Measurements from ENCODE around the gene ZCCHC2. TPM values are rescaled to one million over a fixed set of nuclear protein-coding genes. Genes with fewer than 3 reads are reported as not detected.

Gene ZCCHC2
- total and polyA plus RNA-seq, 2 of the 8 experiments (the other 6 are each of a cell fraction or from before 2014, with no cell fraction given): 13.5 to 18.6 TPM

GRCh38 chr18:62537042-62537894, 14.4 kb downstream of the ZCCHC2 start:
- no peaks in the 10 kb centered on the region for H3K9me3 ChIP-seq (ENCODE audit: insufficient read depth in 2 of 2, low read depth in 1 of 2, low read length in 1 of 2)
- WGBS, 2 experiments (ENCODE audit: extremely low coverage in 1 of 2, insufficient coverage in 1 of 2, insufficient read length in 1 of 2, insufficient replicate concordance in 2 of 2, low coverage in 1 of 2, low lambda C conversion rate in 2 of 2, missing lambda C conversion rate in 1 of 2): 92% methylated on average over 8 of the region's 8 CpGs; no CpG with 5 or more reads in 1 of the 2 experiments
- TF ChIP-seq RFX5 (IDR thresholded peaks at IDR 0.05; ENCODE audit: borderline replicate concordance, low read depth, low read length): no peak
- TF ChIP-seq HDAC2 (IDR thresholded peaks at IDR 0.05; ENCODE audit: borderline replicate concordance in 1 of 2, low read depth in 2 of 2, low read length in 2 of 2): no peak
- no peak for TF ChIP-seq RBBP5 (IDR thresholded peaks at IDR 0.05; ENCODE audit: borderline replicate concordance, low read depth, low read length)

More at GRCh38 chr18:62537042-62537894, 14.4 kb downstream of the ZCCHC2 start:
- Histone ChIP-seq H3K56ac (replicated peaks; ENCODE audit: insufficient read length, low read depth, low read length) (no peak overlapping the region), H3K18ac (ENCODE audit: extremely low read depth, low read length) (no peak overlapping the region), H3K23me2 (ENCODE audit: low read depth, low read length) (no peaks in the 10 kb centered on the region), H3K79me1 (ENCODE audit: low read depth, low read length) (no peaks in the 10 kb centered on the region; the same call in 1 of the 2 replicates), H4K5ac (ENCODE audit: insufficient read length, low read depth, low read length) (no peak overlapping the region), H3K23ac (ENCODE audit: insufficient read length) (no peak overlapping the region), H4K91ac (replicated peaks; ENCODE audit: insufficient read length, low read length) (no peak overlapping the region), H2AK5ac (ENCODE audit: low read depth, low read length) (no peak overlapping the region), H3K4me3 (ENCODE audit: extremely low read depth in 1 of 4, insufficient read depth in 2 of 4, low read depth in 3 of 4, low read length in 4 of 4) (no peak overlapping the region), H3K4ac (replicated peaks; ENCODE audit: insufficient read length, low read depth, low read length) (no peak overlapping the region), H2BK120ac (replicated peaks; ENCODE audit: low read depth, low read length) (no peak overlapping the region), H3K9ac (replicated peaks in 1 of 4; ENCODE audit: extremely low read depth in 1 of 4, low read depth in 3 of 4, low read length in 3 of 4) (no peak overlapping the region), H3K27me3 (replicated peaks in 1 of 4; ENCODE audit: control insufficient read depth in 3 of 4, extremely low read depth in 1 of 4, insufficient read depth in 3 of 4, low read length in 3 of 4) (no peaks in the 10 kb centered on the region), H3K4me1 (replicated peaks in 1 of 4; ENCODE audit: control insufficient read depth in 3 of 4, insufficient read depth in 4 of 4, low read length in 3 of 4) (no peaks in the 10 kb centered on the region), H3K14ac (ENCODE audit: insufficient read length) (no peak overlapping the region), H3K4me2 (ENCODE audit: insufficient read depth in 1 of 2, low read depth in 2 of 2, low read length in 2 of 2) (no peak overlapping the region), H2BK12ac (ENCODE audit: low read depth, low read length) (no peak overlapping the region), H2BK15ac (ENCODE audit: low read length) (no peak overlapping the region), H4K20me1 (replicated peaks in 1 of 2; ENCODE audit: control insufficient read depth in 1 of 2, insufficient read depth in 2 of 2, low read length in 2 of 2) (no peaks in the 10 kb centered on the region), H3K27ac (ENCODE audit: low read depth, low read length) (no peak overlapping the region), H3K79me2 (ENCODE audit: control insufficient read depth in 1 of 2, insufficient read depth in 2 of 2, low read length in 2 of 2) (peaks cover 0 to 16% of the 10 kb centered on the region in 2 experiments; a peak in 2 of 4 replicates), H2BK5ac (ENCODE audit: low read depth, low read length) (no peak overlapping the region), H4K8ac (ENCODE audit: extremely low read depth, insufficient read depth, low read length) (no peak overlapping the region), H2AFZ (ENCODE audit: low read length) (no peak overlapping the region), H3K36me3 (ENCODE audit: control insufficient read depth in 2 of 4, insufficient read depth in 4 of 4, low read length in 3 of 4) (no peaks in the 10 kb centered on the region; a peak in 1 of 8 replicates), H2BK20ac (ENCODE audit: low read length) (no peak overlapping the region)
- ChIA-PET CTCF (ENCODE audit: partially characterized antibody) (interaction anchor here (0.7 kb wide), 1 partner anchor 8 kb away, joined by 3 read pairs; no protein-coding TSS in a partner anchor), POLR2A (ENCODE audit: partially characterized antibody) (no interaction called here)
- DNase-seq (ENCODE audit: low read depth in 1 of 2, low spot score in 2 of 2) (no peak), FAIRE-seq (no peak)
